OCI-LY1 (cell line): ENCODE results near the gene RHOD.

Experiments
- H2AFZ ChIP-seq: fragments of 200-600 bp; sonication (generic), shearing (Covaris generic); 2 replicates; pipeline ENCODE4 v1.6.0; 2014; ENCODE audit warnings: antibody characterized with exemption, mild to moderate bottlenecking, low read length
- H3F3A ChIP-seq: fragments of 200-600 bp; sonication (generic), shearing (Covaris generic); 2 replicates; pipeline ENCODE4 v1.6.0; 2014; ENCODE audit warnings: mild to moderate bottlenecking, antibody characterized with exemption, low read length, moderate library complexity; ENCODE audit not compliant: insufficient read depth
- H3K27ac ChIP-seq: fragments of 200-600 bp; sonication (generic); 2 replicates; pipeline ENCODE4 v1.5.1; 2014; ENCODE audit warnings: low read length, mixed run types, mild to moderate bottlenecking, low read depth; ENCODE audit not compliant: poor library complexity, severe bottlenecking
- H3K27me3 ChIP-seq: fragments of 200-600 bp; sonication (generic); 2 replicates; pipeline ENCODE4 v1.6.0; 2014; ENCODE audit warnings: antibody characterized with exemption, mild to moderate bottlenecking, low read length, moderate library complexity; ENCODE audit not compliant: insufficient read depth
- H3K36me3 ChIP-seq: fragments of 200-600 bp; sonication (generic); 2 replicates; pipeline ENCODE4 v1.6.1; 2014; ENCODE audit warnings: mild to moderate bottlenecking, antibody characterized with exemption, low read length, moderate library complexity, mixed read lengths; ENCODE audit not compliant: insufficient read depth
- H3K4me1 ChIP-seq: fragments of 200-600 bp; sonication (generic); 2 replicates; pipeline ENCODE4 v1.5.1; 2014; ENCODE audit warnings: mild to moderate bottlenecking, low read length, moderate library complexity; ENCODE audit not compliant: insufficient read depth, severe bottlenecking
- H3K4me2 ChIP-seq: fragments of 200-600 bp; sonication (generic), shearing (Covaris generic); 2 replicates; pipeline ENCODE4 v1.6.1; 2014; ENCODE audit warnings: low read length
- H3K4me3 ChIP-seq: fragments of 200-600 bp; sonication (generic); 2 replicates; pipeline ENCODE4 v1.5.1; 2014; ENCODE audit warnings: low read length, low read depth, mild to moderate bottlenecking, mixed read lengths; ENCODE audit not compliant: poor library complexity, severe bottlenecking
- H3K79me2 ChIP-seq: fragments of 200-600 bp; shearing (Covaris generic); 2 replicates; pipeline ENCODE4 v1.6.1; 2016; ENCODE audit warnings: mixed run types, low read length, mixed read lengths; ENCODE audit not compliant: insufficient read depth
- H3K9ac ChIP-seq: fragments of 200-600 bp; sonication (generic), shearing (Covaris generic); 2 replicates; pipeline ENCODE4 v1.6.1; 2014; ENCODE audit warnings: mild to moderate bottlenecking, low read length, mixed read lengths
- H3K9me2 ChIP-seq: fragments of 200-600 bp; sonication (generic), shearing (Covaris generic); 2 replicates; pipeline ENCODE4 v1.6.1; 2014; ENCODE audit warnings: low read depth, mild to moderate bottlenecking, low read length, mixed read lengths
- H3K9me3 ChIP-seq: fragments of 200-600 bp; shearing (Covaris generic); 2 replicates; pipeline ENCODE4 v1.6.1; 2014; ENCODE audit warnings: low read length, mixed read lengths
- H4K20me1 ChIP-seq: fragments of 200-600 bp; sonication (generic), shearing (Covaris generic); 2 replicates; pipeline ENCODE4 v1.6.0; 2016; ENCODE audit warnings: mild to moderate bottlenecking, low read length; ENCODE audit not compliant: insufficient read depth
- CTCF ChIP-seq: fragments of 200-600 bp; sonication (generic), shearing (Covaris generic); IDR thresholded peaks from 2 replicates; pipeline ENCODE4 v1.5.1; 2017; ENCODE audit warnings: mild to moderate bottlenecking, antibody characterized with exemption, low read length, moderate library complexity, mixed read lengths
- EZH2 ChIP-seq: fragments of 200-600 bp; sonication (generic), shearing (Covaris generic); IDR thresholded peaks from 2 replicates; pipeline ENCODE4 v1.8.0; 2017; ENCODE audit warnings: borderline replicate concordance, mixed run types, mild to moderate bottlenecking, antibody characterized with exemption, low read length, moderate library complexity, mixed read lengths

Gene RHOD

DNA sequence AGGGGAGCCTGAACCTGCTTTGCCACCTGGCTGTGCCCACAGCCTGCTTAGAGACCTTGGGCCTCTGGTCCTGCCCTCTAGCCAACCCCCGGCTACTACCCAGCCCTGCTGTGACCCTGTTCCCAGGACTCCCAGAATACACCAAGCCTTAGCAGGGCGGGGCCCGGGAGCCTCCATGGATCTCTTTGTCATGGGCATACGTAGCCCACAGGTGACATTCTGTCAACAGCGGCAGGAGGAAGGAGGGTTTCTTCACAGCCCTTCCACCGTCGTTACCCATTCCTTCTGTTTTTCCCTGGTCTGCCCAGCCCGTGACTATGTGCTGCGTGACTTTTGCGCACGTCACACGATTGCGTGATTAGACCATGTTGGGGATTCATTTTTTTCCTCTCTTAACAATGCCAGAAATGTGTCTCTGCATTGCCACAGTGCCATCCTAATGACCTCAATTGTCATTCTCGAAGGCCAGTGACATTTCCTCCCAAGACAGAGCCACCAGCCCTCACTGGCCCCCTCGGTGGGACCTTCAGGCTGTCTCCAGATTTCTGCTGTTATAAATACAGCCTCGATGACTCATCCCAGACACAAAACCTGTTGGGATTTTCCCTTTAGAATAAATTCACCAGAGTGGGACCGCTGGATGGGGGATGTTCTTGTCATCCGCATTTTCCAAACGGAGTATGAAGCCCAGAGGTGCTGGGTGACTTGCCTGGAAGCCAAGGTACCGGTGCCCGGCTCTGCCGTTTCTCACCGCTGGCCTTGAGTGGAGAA, 24.7 kb upstream of the RHOD start:
- no peaks in the 10 kb centered on the region for H3K36me3 ChIP-seq
- no peak overlapping the region for H3K4me3 ChIP-seq
- H3K9ac ChIP-seq, result no peak overlapping the region
- no peaks in the 10 kb centered on the region for H3K9me3 ChIP-seq
- no peaks in the 10 kb centered on the region for H4K20me1 ChIP-seq
- no peaks in the 10 kb centered on the region for H3K27me3 ChIP-seq
- H2AFZ ChIP-seq, result no peak overlapping the region
- no peaks in the 10 kb centered on the region for H3K9me2 ChIP-seq
- TF ChIP-seq CTCF (no peak), EZH2 (no peak)
- no peaks in the 10 kb centered on the region for H3F3A ChIP-seq
- no peak overlapping the region for H3K4me2 ChIP-seq
- no peak overlapping the region for H3K27ac ChIP-seq
- peaks cover 29% of the 10 kb centered on the region for H3K4me1 ChIP-seq
- no peaks in the 10 kb centered on the region for H3K79me2 ChIP-seq

GRCh38 chr11:67032830-67033551, 23.7 kb upstream of the RHOD start:
- no peaks in the 10 kb centered on the region for H3K9me3 ChIP-seq
- H3K27me3 ChIP-seq, result no peaks in the 10 kb centered on the region
- H3K9ac ChIP-seq, result no peak overlapping the region
- H2AFZ ChIP-seq, result no peak overlapping the region
- peaks cover 21% of the 10 kb centered on the region for H3K4me1 ChIP-seq
- H3K36me3 ChIP-seq, result no peaks in the 10 kb centered on the region
- H3F3A ChIP-seq, result no peaks in the 10 kb centered on the region
- H3K79me2 ChIP-seq, result no peaks in the 10 kb centered on the region
- no peak for TF ChIP-seq CTCF
- no peak for TF ChIP-seq EZH2
- H3K4me3 ChIP-seq, result no peak overlapping the region
- H3K4me2 ChIP-seq, result no peak overlapping the region
- no peaks in the 10 kb centered on the region for H3K9me2 ChIP-seq
- H4K20me1 ChIP-seq, result no peaks in the 10 kb centered on the region
- H3K27ac ChIP-seq, result no peak overlapping the region

GRCh38 chr11:67033661-67034166, 22.9 kb upstream of the RHOD start:
- H3K36me3 ChIP-seq, result no peaks in the 10 kb centered on the region
- H3K27ac ChIP-seq, result no peak overlapping the region
- H3K9ac ChIP-seq, result no peak overlapping the region
- H3K9me3 ChIP-seq, result no peaks in the 10 kb centered on the region
- H3K27me3 ChIP-seq, result no peaks in the 10 kb centered on the region
- H3K4me3 ChIP-seq, result no peak overlapping the region
- no peaks in the 10 kb centered on the region for H4K20me1 ChIP-seq
- no peaks in the 10 kb centered on the region for H3K79me2 ChIP-seq
- no peak overlapping the region for H3K4me2 ChIP-seq
- H3K4me1 ChIP-seq, result peaks cover 14% of the 10 kb centered on the region
- H3K9me2 ChIP-seq, result no peaks in the 10 kb centered on the region
- no peaks in the 10 kb centered on the region for H3F3A ChIP-seq
- H2AFZ ChIP-seq, result no peak overlapping the region
- no peak for TF ChIP-seq EZH2
